Pericardium fibroblast (primary cell): ENCODE measurements around the gene GJB2. TPM values are rescaled to one million over a fixed set of nuclear protein-coding genes. Genes with fewer than 3 reads are reported as not detected.

Experiments used
- total RNA-seq: library from RNA; depleted of rRNA; stranded (reverse); fragments of >200 nt; gene quantifications from 2 replicates; pipeline ENCODE4 v1.2.3, GENCODE V29; 2015

The GJB2 gene
- 0.12 and 0.60 TPM in 2 replicates for total RNA-seq

GRCh38 chr13:20192836-20193161 lies at the start of gene GJB2:
Gene GJB2, minus strand, starts transcription at chr13:20192938. Its CDS starts 3,357 bp downstream, at chr13:20189581.

GRCh38 chr13:20231839-20232555 lies 39.3 kb upstream of the GJB2 start, which contains the start of gene GJB6:
Gene GJB6, minus strand, starts transcription at chr13:20232319. Its CDS starts 8,839 bp downstream, at chr13:20223480.

DNA sequence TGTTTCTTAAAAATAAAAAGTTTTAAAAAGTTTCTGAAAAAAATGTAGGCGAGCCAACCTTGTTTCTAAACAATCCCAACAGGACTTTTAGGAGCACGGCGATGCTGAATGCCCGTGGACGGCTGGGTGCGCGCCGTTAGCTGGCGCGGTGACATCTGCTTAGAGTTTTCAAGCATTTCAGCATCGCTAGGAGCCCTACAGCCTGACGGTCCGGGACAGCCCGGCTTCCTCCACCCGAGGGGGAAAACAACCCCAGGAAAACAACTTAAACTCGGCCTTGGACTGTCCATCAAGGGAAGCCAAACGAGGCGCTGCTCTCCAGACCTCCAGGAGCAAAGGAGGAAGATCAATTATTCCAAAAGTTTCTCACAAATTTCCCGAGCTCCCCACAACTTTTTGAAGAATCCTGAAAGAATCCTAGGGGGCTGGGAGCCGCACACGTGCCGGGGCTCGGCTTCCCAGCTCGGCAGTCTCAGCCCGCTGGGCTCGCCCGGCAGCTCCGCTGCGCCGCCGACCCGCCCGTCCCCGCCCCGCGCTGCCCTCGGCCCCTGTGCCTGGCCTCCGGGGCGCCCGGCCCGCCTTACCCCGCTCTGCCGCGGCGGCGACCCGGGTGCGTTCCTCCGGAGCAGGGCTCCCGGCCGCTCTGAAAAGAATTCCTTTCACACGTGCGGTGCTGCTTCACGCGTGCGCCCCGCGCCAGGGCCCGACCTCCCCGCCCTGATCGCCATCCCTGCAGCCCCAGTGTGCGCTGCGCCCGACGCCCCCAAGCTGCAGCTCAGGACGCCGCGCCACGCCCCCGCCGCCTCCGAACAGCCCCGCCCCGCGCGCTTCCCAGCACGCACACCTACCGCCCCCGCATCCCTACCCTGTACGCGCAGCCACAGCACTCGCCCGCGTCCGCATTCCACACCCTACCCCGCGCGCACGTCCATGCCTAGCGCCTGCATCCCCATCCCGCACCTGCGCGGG lies 32.1 kb downstream of the GJB2 start, which contains the start of gene GJA3:
Gene GJA3 (minus strand): TSS at position 747 of the 969 bp plus-strand sequence. CDS start 17,764 bp downstream, outside the sequence.

Other genes starting within 250 kb of the GJB2 start
- 24.5 and 31.5 TPM in 2 replicates for gene ZMYM2, start 234.2 kb downstream of the GJB2 start, total RNA-seq
- 0.12 and 0.34 TPM in 2 replicates for gene GJA3, start 31.9 kb downstream of the GJB2 start, total RNA-seq
- not detected in 2 replicates for gene GJB6, start 39.4 kb upstream of the GJB2 start, total RNA-seq